ENCODE measurements around the gene PPM1L. TPM values are rescaled to one million over a fixed set of nuclear protein-coding genes. Genes with fewer than 3 reads are reported as not detected.

The PPM1L gene
- total RNA-seq, 1 donor from 2014 or later, result 79.5 TPM

DNA sequence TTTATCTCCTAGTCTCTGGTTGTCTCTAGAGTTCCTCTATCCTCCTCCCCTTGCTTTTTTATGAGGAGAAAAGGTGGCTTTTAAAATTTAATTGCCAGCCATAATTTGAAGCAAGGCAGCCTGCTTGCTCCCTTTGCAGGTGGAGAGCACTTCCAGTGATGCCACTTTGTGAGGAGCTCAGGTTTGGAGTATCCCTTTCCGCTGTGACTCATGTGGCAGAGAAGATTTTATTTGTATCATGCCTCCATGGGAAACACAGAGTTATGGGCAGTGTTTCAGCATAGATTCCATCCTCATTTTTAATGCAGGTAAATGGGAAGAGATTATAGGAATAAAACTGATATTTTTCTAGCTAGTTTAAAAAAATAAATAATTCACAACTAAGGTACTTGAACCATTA is 7.0 kb downstream of the PPM1L start:
- no peak for DNase-seq (ENCODE audit: low spot score)

DNA sequence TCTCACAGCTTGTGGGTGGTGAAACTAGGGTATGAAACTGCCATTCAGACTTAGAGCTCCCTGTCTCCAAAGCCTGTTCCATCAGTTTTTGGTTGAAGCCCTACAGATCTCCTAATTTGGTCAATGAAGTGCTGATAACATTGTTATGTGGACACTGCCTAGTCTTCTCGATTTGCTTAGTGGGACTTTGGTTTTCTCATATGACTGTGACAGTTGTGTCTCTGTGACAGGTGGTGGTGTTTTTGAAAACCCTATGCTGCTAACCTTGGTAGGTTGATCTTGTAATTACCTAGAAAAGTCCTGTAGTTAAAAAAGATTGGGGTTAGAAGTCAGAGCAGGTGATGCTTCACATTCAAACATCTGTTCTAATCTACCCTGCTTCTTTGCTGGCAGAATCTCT is 9.2 kb downstream of the PPM1L start:
- no peak for DNase-seq (ENCODE audit: low spot score)

DNA sequence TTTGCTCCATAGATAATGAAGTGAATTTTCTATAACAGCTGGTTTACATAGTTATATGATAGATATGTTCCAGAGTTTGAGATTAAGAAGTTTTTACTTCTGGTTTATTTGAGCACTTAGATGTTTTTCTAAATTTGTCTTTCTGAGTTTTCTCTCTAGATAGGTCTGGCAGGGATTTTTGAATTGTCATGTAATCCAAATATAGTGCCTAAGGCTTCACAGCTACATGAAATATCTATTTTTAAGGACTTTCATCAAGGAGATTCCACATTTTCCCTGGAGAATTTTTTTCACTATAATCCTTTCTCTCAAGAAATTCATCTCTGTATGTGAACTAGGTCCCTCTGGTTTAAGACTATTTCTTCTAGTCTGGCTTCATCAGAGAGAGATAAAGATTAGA is 12.0 kb downstream of the PPM1L start:
- DNase-seq (ENCODE audit: low spot score), result no peak

DNA sequence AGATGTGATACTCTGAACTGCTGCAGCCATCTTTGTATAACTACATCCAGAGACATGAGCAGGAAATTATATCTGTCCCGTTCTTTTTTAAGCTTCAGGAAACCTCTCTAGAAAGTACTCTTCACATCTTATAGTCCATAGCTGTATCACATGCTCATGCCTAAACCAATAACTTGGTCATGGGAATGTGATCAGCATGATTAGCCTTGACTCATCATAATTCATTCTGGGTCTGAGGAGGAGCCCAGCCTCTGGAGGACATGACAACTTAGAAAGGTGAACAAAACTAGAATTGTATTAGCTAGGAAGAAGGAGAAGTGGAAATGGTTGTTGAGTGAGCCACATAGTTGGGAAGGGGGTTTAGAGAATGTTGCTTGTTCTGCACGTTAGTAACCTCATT is 12.9 kb downstream of the PPM1L start:
- no peak for DNase-seq (ENCODE audit: low spot score)

DNA sequence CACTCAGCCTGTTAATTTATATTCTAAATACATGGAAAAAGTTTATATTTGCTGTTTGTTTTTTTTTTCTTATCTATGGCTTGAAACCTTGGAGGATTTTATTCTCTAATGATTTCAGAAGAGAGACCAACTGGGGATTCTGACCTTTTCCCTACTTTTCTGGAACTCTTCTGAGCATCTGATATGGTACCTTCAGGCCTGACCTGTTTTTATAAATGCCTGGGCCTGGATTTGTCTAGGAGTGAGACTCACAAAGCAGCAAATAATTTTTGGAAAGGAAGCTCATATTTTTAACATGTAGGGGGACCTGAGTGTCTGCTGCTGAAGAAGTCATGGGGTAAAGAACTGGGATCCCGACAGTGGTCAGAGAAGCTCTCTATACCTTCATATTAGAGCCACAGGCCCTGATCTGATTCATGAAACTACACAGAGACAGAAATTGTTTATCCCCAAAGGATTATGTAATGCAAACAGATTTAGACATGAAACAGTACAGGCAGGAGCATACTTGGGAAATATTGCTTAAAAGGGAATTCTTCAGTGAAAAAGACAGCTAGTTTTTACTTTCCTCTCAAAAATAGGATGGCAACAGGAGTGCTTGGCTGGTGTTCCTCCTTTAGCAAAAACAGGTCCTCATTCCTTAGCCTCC is 15.9 kb downstream of the PPM1L start:
- no peak for DNase-seq (ENCODE audit: low spot score)

DNA sequence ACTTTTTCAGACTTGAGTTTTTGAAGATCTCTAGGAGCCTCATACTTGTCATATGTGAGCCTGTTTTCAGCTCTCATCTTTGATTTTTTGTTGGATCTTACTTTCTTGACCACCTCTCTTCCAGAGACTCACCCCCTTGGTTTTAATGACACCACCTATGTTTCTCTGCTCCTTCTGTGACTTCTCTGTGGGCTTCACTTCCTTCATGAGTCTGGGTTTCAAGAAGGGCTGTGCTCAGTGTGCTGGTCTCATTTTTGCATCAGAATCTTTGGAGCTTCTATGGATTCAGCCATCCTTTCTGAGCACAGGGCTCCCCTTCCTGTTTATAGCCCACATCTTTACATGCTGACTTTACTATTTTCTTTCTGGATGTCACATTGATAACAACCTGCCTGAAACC is 17.7 kb downstream of the PPM1L start:
- DNase-seq (ENCODE audit: low spot score), result no peak

DNA sequence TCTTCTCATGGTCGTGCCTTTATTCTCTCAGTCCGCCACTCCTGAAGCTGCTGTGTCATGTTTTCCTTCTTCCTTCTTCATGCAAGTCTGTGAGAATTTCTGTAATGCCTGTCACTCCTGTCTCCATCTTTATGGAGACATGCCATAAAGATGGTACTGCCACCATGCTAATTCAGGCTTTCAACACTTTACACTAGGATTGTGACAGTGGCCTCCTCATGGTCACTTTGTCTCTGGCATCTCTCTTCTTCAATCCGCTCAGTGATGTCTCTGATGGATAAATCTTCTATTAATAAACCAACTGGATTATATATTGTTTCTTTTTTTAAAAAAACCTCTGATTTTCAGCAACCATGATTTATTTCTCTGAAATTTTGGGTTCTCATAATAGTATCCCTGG is 18.1 kb downstream of the PPM1L start:
- DNase-seq (ENCODE audit: low spot score), result no peak

DNA sequence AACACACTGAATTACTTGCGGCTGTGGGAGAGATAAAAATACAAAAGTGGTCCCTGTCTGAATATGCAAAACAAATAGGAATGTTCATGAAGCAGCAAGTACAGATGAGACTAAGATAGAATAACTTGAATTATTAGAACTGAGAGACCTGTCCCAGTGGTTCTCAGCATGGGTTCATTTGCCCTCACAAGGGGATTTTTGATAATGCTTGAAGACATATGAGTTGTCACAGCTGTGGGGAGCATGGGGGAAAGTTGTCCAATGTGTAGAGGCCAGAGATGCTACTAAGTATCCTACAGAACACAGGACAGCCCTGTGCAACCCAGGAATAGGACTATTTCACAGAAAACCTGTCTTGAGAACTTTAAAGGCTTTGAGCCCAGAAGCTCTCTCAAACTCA is 22.4 kb downstream of the PPM1L start:
- DNase-seq (ENCODE audit: low spot score), result no peak

DNA sequence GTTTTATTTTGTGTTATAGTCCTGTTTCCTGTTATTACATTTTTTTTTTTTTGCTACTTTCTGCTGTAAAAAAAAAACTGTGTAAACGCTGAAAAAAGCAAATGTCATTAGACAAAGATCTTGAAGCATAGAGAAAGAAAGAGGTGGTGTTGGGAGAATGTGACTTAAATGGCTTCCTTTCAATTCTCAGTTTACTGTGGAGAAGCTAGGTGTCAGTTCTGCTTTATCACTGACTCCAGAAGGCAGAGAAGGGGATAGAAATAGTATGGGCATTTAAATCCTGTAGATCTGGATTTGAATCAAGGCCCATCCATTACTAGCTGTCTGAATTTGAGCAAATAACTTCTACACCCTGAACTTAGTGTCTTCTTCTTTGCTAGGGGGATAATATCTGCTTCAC is 23.0 kb downstream of the PPM1L start:
- DNase-seq (ENCODE audit: low spot score), result no peak

DNA sequence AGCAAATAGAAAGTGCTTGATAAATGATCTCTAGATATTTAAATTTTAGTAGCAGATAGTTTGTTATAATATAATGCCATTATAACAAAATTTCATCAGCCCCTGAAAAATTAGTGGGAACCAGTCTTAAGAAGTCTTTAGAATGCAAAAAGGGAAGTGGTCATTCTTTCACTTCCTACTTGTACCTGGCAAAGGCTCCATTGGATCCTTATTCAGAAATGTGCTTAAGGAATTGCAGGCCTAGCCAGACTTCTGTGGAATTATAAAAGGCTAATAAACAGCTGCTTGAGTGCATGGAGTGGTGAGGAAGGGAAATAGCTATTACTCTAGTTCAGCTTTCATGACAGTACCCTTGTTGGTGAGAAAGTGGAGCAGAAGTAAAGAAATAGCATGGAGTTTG is 24.2 kb downstream of the PPM1L start:
- DNase-seq (ENCODE audit: low spot score), result no peak

DNA sequence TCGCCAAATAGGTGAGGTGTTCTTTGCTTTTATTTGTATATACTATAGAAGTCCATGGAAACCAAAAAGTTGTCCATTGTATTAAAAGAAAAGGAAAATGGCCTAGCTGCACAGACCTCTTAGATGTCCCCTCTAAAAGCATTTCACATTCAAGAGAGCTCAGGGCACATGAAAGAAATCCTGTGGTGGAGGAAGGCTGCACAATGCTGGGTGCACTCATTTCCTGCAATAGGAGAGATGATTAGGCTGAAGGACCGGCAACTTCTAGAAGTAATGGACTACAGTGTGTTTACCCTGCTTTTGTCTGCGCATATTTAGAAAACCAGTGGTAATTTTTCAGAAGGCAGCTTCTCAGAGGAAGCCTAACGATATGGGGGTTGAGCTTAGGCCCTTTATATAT is 25.4 kb downstream of the PPM1L start:
- no peak for DNase-seq (ENCODE audit: low spot score)

DNA sequence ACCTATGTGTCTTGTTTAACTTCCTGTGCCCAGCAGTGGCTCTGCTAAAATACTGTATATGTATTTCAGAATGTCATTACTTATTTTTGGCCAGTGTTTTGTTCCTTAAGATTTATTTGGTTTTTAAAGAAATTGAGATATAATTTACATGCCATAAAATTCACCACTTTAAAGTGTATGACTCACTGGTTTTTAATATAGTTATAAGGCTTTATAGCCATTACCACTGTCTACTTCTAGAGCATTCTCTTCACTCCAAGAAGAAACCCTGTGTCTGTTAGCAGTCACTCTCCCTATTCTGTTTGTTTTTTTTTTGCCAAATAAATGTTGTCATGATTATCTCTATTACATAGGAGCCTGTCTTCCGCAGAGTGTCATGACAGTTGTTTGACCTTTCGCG is 25.8 kb downstream of the PPM1L start:
- no peak for DNase-seq (ENCODE audit: low spot score)

DNA sequence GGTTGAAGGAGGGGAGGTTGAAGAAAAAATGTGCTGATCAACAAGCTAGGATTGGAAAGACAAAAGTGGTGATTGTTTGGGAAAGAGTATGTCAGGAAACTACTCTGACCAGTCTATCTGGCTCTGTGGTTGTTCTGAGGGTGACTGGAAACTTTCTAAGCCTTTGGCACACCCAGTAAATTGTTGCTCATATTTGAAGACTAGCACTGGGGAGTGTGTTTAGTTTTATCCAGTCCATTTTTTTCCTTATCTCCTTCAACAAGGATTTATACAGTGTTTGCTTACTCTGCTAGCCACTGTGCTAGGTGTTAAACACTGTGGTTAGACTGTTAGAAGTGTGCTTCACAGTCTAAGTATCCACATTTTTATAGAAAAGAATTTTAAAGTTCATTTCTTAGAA is 28.8 kb downstream of the PPM1L start:
- no peak for DNase-seq (ENCODE audit: low spot score)

DNA sequence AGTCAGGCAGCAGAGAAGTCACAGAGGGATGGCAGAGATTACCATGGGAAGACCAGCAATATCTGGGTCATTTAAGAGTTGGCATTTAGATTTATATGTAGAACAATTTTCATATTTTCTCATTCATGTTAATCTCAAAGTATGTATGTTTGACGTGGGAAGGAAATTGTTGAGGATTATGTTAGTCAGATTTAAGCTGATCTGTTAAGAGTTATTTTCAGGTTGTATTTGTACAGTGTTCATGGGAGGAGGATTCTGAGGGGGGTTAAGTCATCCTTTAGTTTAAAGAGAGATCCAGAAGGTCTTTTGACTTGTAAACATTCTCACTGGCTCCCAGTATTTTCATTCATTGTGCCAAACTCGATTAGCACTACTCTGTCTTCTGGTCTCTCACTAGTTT is 34.7 kb downstream of the PPM1L start:
- no peak for DNase-seq (ENCODE audit: low spot score)

DNA sequence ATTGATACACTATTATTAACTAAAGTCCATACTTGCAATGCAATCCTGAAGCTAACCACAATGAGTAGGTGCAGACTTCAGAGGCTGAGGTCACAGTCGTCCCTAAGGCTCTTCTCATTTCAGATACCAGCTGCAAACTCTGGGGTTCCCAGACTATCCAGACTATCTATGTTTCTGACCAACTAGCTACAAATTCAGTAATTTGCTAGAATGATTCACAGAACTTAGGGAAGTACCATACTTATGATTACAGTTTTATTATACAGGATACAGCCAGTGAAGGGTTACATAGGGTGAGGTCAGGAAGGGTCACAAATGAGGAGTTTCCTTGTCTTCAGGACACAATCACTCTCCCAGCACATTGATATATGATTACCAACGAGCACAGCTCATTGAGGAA is 36.5 kb downstream of the PPM1L start:
- no peak for DNase-seq (ENCODE audit: low spot score)

DNA sequence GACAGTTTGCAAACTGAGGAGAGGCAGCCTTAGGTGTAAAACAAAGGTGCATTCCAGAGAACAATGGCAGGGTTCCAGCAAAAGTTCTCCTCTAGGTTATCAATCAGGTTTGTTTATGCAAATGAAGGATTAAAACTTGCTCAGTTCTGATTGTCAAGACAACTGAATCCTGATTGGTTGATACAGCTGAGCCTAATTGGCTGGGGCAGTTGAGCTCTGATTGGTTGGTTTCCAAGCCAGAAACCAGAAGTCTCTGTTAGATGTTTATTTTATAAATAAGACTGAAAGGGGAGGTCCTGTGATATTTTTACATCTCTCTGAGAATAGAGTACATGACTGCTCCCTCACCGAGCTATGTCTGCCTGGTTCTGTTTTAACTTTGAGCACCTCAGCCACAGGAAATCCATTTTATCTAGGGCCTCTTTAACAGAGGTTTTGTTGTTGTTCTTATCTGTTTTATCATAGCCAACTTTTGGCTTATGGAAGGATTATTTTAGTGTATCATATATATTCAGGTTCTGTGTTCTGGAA is 37.8 kb downstream of the PPM1L start:
- DNase-seq (ENCODE audit: low spot score), result no peak

DNA sequence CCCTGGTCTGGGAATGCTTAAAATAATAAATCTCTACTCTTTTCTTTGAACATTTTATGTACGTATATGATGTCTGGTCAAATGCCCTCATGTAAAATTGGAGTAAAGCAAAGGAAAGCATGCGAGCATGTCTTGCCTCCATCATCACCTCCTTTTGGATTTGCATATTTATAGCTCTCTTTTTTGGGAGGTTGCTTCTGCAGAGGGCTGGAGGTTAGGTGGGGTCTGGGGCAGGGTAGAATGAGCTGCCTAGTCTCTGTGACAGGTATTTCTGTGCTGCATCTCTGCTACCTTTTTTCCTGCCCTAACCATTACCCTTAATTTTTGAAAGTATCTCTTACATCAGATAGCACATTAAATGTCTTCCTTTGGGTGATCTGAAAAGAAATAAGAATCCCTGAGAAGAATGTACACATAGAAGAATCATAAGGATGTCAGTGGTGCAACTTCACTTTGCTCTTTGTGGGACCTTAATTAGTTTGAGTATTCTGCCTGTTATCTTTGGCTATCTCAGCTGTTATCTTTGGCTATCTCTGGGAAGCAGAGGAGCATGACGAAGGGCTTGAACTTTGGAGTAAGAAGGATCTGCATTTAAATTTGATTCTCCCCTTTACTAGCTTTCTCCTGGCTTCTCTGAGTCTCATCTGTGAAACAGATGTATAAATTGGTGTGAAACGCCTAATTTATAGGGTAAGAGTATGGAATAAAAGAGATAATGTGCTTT is 40.2 kb downstream of the PPM1L start:
- DNase-seq (ENCODE audit: low spot score), result no peak

DNA sequence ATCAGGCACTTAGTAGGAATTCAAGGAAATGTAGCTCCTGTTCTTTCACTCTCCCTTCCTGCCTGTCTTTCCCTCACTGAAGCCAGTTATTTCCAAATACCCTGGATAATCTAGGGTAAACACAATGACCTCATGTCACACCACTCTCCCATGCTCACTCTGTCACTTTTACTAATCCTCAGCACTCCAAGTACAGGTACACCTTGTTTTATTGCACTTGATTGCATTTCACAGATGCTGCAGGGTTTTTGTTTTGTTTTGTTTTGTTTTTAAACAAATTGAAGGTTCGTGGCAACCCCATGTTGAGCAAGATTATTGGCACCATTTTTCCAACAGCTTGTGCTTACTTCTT is 40.8 kb downstream of the PPM1L start:
- DNase-seq (ENCODE audit: low spot score), result no peak

DNA sequence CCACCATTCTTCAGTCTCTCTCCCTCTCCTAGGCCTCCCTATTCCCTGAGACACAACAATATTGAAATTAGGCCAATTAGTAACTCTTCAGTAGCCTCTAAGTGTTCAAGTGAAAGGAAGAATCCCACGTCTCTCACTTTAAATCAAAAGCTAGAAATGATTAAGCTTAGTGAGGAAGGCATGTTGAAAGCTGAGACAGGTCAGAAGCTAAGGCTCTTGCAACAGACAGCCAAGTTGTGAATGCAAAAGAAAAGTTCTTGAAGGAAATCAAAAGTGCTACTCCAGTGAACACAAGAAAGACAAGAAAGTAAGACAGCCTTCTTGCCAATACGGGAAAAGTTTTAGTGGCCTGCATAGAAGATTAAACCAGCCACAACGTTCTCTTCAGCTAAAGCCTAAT is 41.3 kb downstream of the PPM1L start:
- no peak for DNase-seq (ENCODE audit: low spot score)

DNA sequence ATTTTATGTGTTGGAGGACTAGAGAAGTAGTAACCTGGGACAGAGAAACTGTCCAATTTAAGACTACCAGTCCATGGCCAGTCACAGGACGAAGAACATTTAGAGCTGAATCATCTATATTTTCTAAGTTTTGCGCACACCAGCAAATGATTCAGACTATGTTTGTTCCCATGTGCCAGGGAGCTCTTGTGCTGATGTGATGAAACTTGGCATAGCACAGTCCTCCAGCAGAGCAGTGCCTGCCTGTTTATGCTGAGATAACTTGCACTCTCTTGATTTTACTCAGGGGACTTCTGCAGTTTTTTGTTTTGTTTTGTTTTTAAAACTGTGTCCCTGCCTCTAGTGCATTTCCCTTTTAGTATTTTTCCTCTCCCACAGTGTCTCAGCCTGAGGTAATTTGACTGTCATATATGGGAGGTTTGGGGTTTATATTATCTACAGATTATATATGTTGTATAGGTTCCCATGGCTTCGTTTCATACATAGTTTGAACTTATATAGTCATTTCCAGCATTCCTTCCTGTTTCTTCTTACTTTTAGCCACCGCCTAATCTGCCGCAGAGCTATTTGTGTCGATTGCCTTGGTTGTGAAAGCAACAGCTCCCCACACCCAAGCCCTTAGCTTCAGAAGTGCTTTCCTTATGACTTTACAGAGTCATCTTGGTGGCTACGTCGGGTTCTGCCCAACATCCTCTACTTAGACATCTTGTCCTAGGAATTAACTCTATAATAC is 45.5 kb downstream of the PPM1L start:
- peak; percentile 37 for DNase-seq (ENCODE audit: low spot score)

DNA sequence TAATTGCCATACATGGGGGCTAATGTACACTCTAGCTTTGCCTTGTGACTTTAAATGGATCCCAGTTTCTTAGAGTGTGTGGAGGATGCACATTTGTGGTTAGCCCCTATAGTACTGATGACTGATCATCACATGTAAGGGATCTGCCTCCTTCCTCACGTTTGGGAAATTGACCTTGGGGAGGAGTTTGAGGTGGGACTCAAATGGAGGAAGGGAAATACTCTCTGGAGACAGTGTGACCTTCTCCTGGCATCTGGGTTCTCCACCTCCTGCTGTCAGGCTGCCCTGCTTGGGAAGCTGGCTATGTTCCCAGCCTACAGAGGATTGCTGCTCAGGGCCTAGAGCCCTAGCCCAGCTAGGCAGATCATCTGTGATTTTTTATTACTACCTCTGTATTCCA is 48.7 kb downstream of the PPM1L start:
- DNase-seq (ENCODE audit: low spot score), result peak; percentile 30

DNA sequence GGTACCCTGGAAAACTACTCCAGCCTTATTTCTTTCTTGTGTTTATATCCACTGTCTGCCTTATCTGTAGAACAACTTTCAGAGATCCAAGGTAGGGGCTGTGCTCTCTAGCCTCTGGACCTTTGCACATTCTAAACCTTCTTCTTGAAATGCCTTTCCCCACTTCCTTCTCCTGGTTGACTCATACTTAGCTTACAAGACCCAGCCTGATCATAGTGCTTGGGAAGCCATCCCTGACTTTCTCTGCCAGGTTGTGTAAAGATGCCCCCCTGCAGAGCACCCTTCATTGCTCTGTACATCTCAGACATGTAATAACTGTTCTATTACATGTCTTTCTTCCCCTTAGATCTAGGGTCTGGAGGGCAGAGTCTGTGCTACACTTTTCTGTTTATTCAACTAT is 50.1 kb downstream of the PPM1L start:
- no peak for DNase-seq (ENCODE audit: low spot score)

DNA sequence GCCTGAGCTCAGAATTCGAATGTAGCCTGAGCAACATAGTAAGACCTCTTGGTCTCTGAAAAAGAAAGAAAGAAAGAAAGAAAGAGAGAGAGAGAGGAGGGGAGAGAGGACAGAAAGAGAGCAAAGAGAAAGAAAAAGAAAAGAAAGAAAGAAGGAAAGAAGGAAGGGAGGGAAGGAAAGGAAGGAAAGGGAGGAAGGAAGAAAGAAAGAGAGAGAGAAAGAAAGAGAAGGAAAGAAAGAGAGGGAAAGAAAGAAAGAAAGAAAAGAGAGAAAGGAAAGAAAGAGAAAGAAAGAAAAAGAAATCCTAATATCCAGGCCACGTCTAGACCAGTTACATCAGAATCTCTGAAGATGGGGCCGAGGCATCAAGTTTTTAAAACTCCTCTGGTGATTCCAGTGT is 50.7 kb downstream of the PPM1L start:
- DNase-seq (ENCODE audit: low spot score), result no peak

All from mucosa of gallbladder (tissue), 1 donor.